CD14-positive monocyte (primary cell): ENCODE measurements around the gene RASSF4. TPM values are rescaled to one million over a fixed set of nuclear protein-coding genes. Genes with fewer than 3 reads are reported as not detected.

ENCODE experiments used
- DNase-seq, 3 donors: peaks; one replicate each; pipeline ENCODE4 v3.0.0-alpha.2; 2011 to 2022
- H2AFZ ChIP-seq: 2 replicates; pipeline ENCODE4 v1.6.0; 2012; ENCODE audit warnings: mild to moderate bottlenecking, low read depth, low read length, inconsistent platforms; ENCODE audit not compliant: insufficient read depth, poor library complexity, severe bottlenecking
- H3K27ac ChIP-seq, 2 donors: 1 replicate in 1 of 2; 2 replicates in 1 of 2; pipeline ENCODE4 v1.5.1; 2012 to 2013; ENCODE audit warnings: low read length in 2 of 2, control low read depth in 1 of 2, inconsistent platforms in 1 of 2, low read depth in 1 of 2, mild to moderate bottlenecking in 1 of 2
- H3K27me3 ChIP-seq, 2 donors: one replicate each; pipeline versions ENCODE4 v1.6.0 to v1.6.1; 2011 to 2013; ENCODE audit warnings: low read length in 2 of 2; ENCODE audit not compliant: control insufficient read depth in 2 of 2, insufficient read depth in 2 of 2
- H3K36me3 ChIP-seq, 2 donors: replicated peaks in 1 of 2; 1 replicate in 1 of 2; 2 replicates in 1 of 2; pipeline versions ENCODE4 v1.5.1 to v1.6.1; 2012 to 2013; ENCODE audit warnings: low read length in 2 of 2, control low read depth in 1 of 2, inconsistent platforms in 1 of 2, mild to moderate bottlenecking in 1 of 2; ENCODE audit not compliant: insufficient read depth in 2 of 2, control insufficient read depth in 1 of 2
- H3K4me1 ChIP-seq, 2 donors: 1 replicate in 1 of 2; 2 replicates in 1 of 2; pipeline versions ENCODE4 v1.5.1 to v1.6.1; 2012 to 2013; ENCODE audit warnings: low read length in 2 of 2, control low read depth in 1 of 2, inconsistent platforms in 1 of 2, mild to moderate bottlenecking in 1 of 2, moderate library complexity in 1 of 2; ENCODE audit not compliant: insufficient read depth in 2 of 2, control insufficient read depth in 1 of 2
- H3K4me2 ChIP-seq: replicated peaks from 2 replicates; pipeline ENCODE3; 2012; ENCODE audit warnings: low read length, moderate library complexity, mild to moderate bottlenecking; ENCODE audit not compliant: poor library complexity, severe bottlenecking; ENCODE audit errors: extremely low read depth
- H3K4me3 ChIP-seq, 3 experiments: fragments of 200-600 bp in 1 of 3; sonication (generic) in 1 of 3; replicated peaks in 1 of 3; 1 replicate in 2 of 3; 2 replicates in 1 of 3; pipeline ENCODE4 v1.5.1; 2011 to 2013; ENCODE audit warnings: low read length in 3 of 3, mild to moderate bottlenecking in 3 of 3, control low read depth in 2 of 3, low read depth in 2 of 3, inconsistent platforms in 1 of 3, moderate library complexity in 1 of 3
- H3K79me2 ChIP-seq: 2 replicates; pipeline ENCODE4 v1.6.0; 2012; ENCODE audit warnings: mild to moderate bottlenecking, control low read depth, inconsistent platforms, low read length, moderate library complexity; ENCODE audit not compliant: insufficient read depth
- H3K9ac ChIP-seq: 2 replicates; pipeline ENCODE4 v1.6.0; 2017; ENCODE audit warnings: low read length, mild to moderate bottlenecking; ENCODE audit not compliant: insufficient read depth, poor library complexity, severe bottlenecking
- H3K9me3 ChIP-seq, 2 donors: replicated peaks in 1 of 2; 1 replicate in 1 of 2; 2 replicates in 1 of 2; pipeline versions ENCODE4 v1.5.1 to v1.6.1; 2012 to 2013; ENCODE audit warnings: low read length in 2 of 2, control low read depth in 1 of 2; ENCODE audit not compliant: control insufficient read depth in 1 of 2, insufficient read depth in 1 of 2
- H4K20me1 ChIP-seq: 2 replicates; pipeline ENCODE4 v1.6.0; 2012; ENCODE audit warnings: mild to moderate bottlenecking, low read length, control low read depth, moderate library complexity; ENCODE audit not compliant: insufficient read depth
- H3K27ac Mint-ChIP-seq, 7 donors: one replicate each; pipeline ENCODE4 v1.8.0; 2020; ENCODE audit warnings: mild to moderate bottlenecking in 7 of 7, mixed read lengths in 7 of 7, moderate library complexity in 6 of 7, inconsistent platforms in 2 of 7
- H3K27me3 Mint-ChIP-seq, 3 donors: one replicate each; pipeline ENCODE4 v1.8.0; 2021 to 2022; ENCODE audit warnings: low read depth in 3 of 3, mild to moderate bottlenecking in 3 of 3, mixed read lengths in 3 of 3, moderate library complexity in 3 of 3, inconsistent platforms in 1 of 3
- H3K36me3 Mint-ChIP-seq, 2 donors: one replicate each; pipeline ENCODE4 v1.8.0; 2020; ENCODE audit warnings: mixed read lengths in 2 of 2, inconsistent platforms in 1 of 2, mild to moderate bottlenecking in 1 of 2
- H3K4me1 Mint-ChIP-seq: one replicate; pipeline ENCODE4 v1.8.0; 2020; ENCODE audit warnings: mild to moderate bottlenecking, mixed read lengths
- H3K4me3 Mint-ChIP-seq, 2 donors: one replicate each; pipeline ENCODE4 v1.8.0; 2020; ENCODE audit warnings: mild to moderate bottlenecking in 2 of 2, mixed read lengths in 2 of 2, moderate library complexity in 1 of 2
- H3K9me3 Mint-ChIP-seq, 7 donors: one replicate each; pipeline ENCODE4 v1.8.0; 2020 to 2022; ENCODE audit warnings: mixed read lengths in 7 of 7, mild to moderate bottlenecking in 6 of 7, moderate library complexity in 6 of 7, inconsistent platforms in 2 of 7
- CTCF ChIP-seq: fragments of 200-600 bp; IDR thresholded peaks from one replicate; pipeline ENCODE4 v1.8.0; 2022; ENCODE audit warnings: antibody characterized with exemption, mild to moderate bottlenecking
- WGBS: methylation state at CpG from one replicate; pipeline ENCODE4 v1.1.5; 2013; ENCODE audit warnings: missing lambda C conversion rate; ENCODE audit not compliant: insufficient coverage; 5-methylcytosine and 5-hydroxymethylcytosine counted together
- intact Hi-C, 2 donors: fragments of 100-400 bp; cut with micrococcal nuclease; formaldehyde crosslinking; loops; one replicate each; pipeline versions ENCODE4 v1.15.0 to v1.15.1; 2023
- polyA plus RNA-seq, 3 donors: library from polyadenylated mRNA; depleted of rRNA in 1 of 3; unstranded in 2 of 3; stranded (reverse) in 1 of 3; fragments of 300-500 nt in 2 of 3; fragments of >200 nt in 1 of 3; fragmentation: Illumina TruSeq in 2 of 3; gene quantifications; 1 replicate in 2 of 3; 2 replicates in 1 of 3; pipeline ENCODE4 v1.2.3, GENCODE V29; 2012 to 2021

Gene RASSF4
- polyA plus RNA-seq, 3 donors: 117 to 290 (median 120) TPM

GRCh38 chr10:44926751-44927351 lies 32.8 kb upstream of the RASSF4 start:
- Mint-ChIP-seq H3K9me3 (peaks cover 0 to 1% (median 0%) of the 10 kb centered on the region in 7 donors), H3K27ac (peak overlapping the region in 1 of 7 donors; percentile 13), H3K27me3 (peaks cover 0 to 2% (median 0%) of the 10 kb centered on the region in 3 donors), H3K4me3 (no peak overlapping the region), H3K36me3 (no peaks in the 10 kb centered on the region), H3K4me1 (no peaks in the 10 kb centered on the region)
- Histone ChIP-seq H3K9ac (no peak overlapping the region), H3K27me3 (no peaks in the 10 kb centered on the region), H2AFZ (peak overlapping the region; percentile 41), H3K4me3 (no peak overlapping the region), H3K79me2 (no peaks in the 10 kb centered on the region), H3K4me1 (peaks cover 10 to 14% of the 10 kb centered on the region in 2 donors), H3K27ac (peak overlapping the region in 1 of 2 donors; percentile 5), H3K9me3 (no peaks in the 10 kb centered on the region), H4K20me1 (no peaks in the 10 kb centered on the region), H3K36me3 (no peaks in the 10 kb centered on the region), H3K4me2 (no peak overlapping the region)
- no peak for DNase-seq
- 56% methylated on average over 4 of the region's 10 CpGs for WGBS
- intact Hi-C loops: no loop called here
- no peak for TF ChIP-seq CTCF

GRCh38 chr10:44927352-44927751 lies 32.2 kb upstream of the RASSF4 start:
- H3K36me3 ChIP-seq: no peaks in the 10 kb centered on the region
- peaks cover 10 to 16% of the 10 kb centered on the region in 2 donors for H3K4me1 ChIP-seq
- no peak overlapping the region for H3K27ac ChIP-seq
- Mint-ChIP-seq H3K27ac (peak overlapping the region in 1 of 7 donors; percentile 13), H3K4me1 (no peaks in the 10 kb centered on the region), H3K4me3 (no peak overlapping the region), H3K9me3 (peaks cover 0 to 1% (median 0%) of the 10 kb centered on the region in 7 donors), H3K36me3 (no peaks in the 10 kb centered on the region), H3K27me3 (peaks cover 0 to 3% (median 0%) of the 10 kb centered on the region in 3 donors)
- WGBS: 54% methylated on average over 2 of the region's 2 CpGs
- no peaks in the 10 kb centered on the region for H3K79me2 ChIP-seq
- no peak overlapping the region for H3K4me2 ChIP-seq
- no peak overlapping the region for H3K4me3 ChIP-seq
- peak in 1 of 3 donors; percentile 59 for DNase-seq
- H3K9me3 ChIP-seq: no peaks in the 10 kb centered on the region
- no peaks in the 10 kb centered on the region for H4K20me1 ChIP-seq
- intact Hi-C loops: no loop called here
- H3K27me3 ChIP-seq: no peaks in the 10 kb centered on the region
- TF ChIP-seq CTCF: no peak
- no peak overlapping the region for H3K9ac ChIP-seq
- peak overlapping the region; percentile 41 for H2AFZ ChIP-seq
